ENCODE data around the gene POLR2J.
"Not testable (repeated sequence)": the region's sequence is repeated elsewhere in the genome, so short reads cannot be mapped to it uniquely, and the experiment has no call there.

The POLR2J gene

GRCh38 chr7:102478314-102479208 is at the start of gene POLR2J:
Gene POLR2J (minus strand): TSS chr7:102478922. CDS start chr7:102478860, 62 bp downstream.
- peak; percentile 39 for DNase-seq

GRCh38 chr7:102527822-102528793 is 49.4 kb upstream of the POLR2J start:
- not testable (repeated sequence) for DNase-seq

GRCh38 chr7:102527182-102527581 is 48.5 kb upstream of the POLR2J start:
- DNase-seq = not testable (repeated sequence)

GRCh38 chr7:102524803-102525202 is 46.1 kb upstream of the POLR2J start:
- not testable (repeated sequence) for DNase-seq

GRCh38 chr7:102520797-102521196 is 42.1 kb upstream of the POLR2J start:
- DNase-seq = peak; percentile 78

GRCh38 chr7:102517550-102518147 is 38.9 kb upstream of the POLR2J start, which contains the start of gene RASA4B:
Gene RASA4B (minus strand): TSS chr7:102517777. CDS start chr7:102517710, 67 bp downstream.
- peak; percentile 43 for DNase-seq

- DNase-seq = not testable (repeated sequence)
These were observed 38.2 kb upstream of the POLR2J start for GRCh38 chr7:102516951-102517350.

- DNase-seq = not testable (repeated sequence)
These were observed 37.2 kb upstream of the POLR2J start for GRCh38 chr7:102515889-102516288.

- DNase-seq = not testable (repeated sequence)
These were observed 36.4 kb upstream of the POLR2J start for GRCh38 chr7:102514881-102515721.

GRCh38 chr7:102512642-102513221 is 34.0 kb upstream of the POLR2J start:
- peak; percentile 92 for DNase-seq

GRCh38 chr7:102511860-102512522 is 33.3 kb upstream of the POLR2J start:
- not testable (repeated sequence) for DNase-seq

GRCh38 chr7:102510575-102510974 is 31.9 kb upstream of the POLR2J start:
- not testable (repeated sequence) for DNase-seq

GRCh38 chr7:102507410-102508088 is 28.8 kb upstream of the POLR2J start:
- DNase-seq = not testable (repeated sequence)

GRCh38 chr7:102505298-102506185 is 26.8 kb upstream of the POLR2J start:
- not testable (repeated sequence) for DNase-seq

GRCh38 chr7:102503141-102503540 is 24.4 kb upstream of the POLR2J start:
- DNase-seq = not testable (repeated sequence)

GRCh38 chr7:102498321-102498720 is 19.6 kb upstream of the POLR2J start:
- not testable (repeated sequence) for DNase-seq

GRCh38 chr7:102497308-102497707 is 18.6 kb upstream of the POLR2J start:
- not testable (repeated sequence) for DNase-seq

GRCh38 chr7:102496861-102497260 is 18.1 kb upstream of the POLR2J start:
- not testable (repeated sequence) for DNase-seq
